Measurements from ENCODE around the gene TRAK1. TPM values are rescaled to one million over a fixed set of nuclear protein-coding genes. Genes with fewer than 3 reads are reported as not detected.

The TRAK1 gene
- total RNA-seq, 6 donors from 2014 or later = 46.7 to 107 (median 74.7) TPM

- TF ChIP-seq POLR2AphosphoS5 (IDR thresholded peaks at IDR 0.05) (no peak), CTCF (IDR thresholded peaks at IDR 0.05) (no peak), POLR2A (IDR thresholded peaks at IDR 0.05) (no peak), EP300 (IDR thresholded peaks at IDR 0.05) (no peak)
- Histone ChIP-seq H3K9me3 (no peaks in the 10 kb centered on the region), H3K36me3 (peaks cover 4 to 54% (median 21%) of the 10 kb centered on the region in 4 donors), H3K4me1 (peaks cover 0 to 18% (median 14%) of the 10 kb centered on the region in 4 donors), H3K4me3 (no peak overlapping the region), H3K27ac (no peak overlapping the region), H3K27me3 (no peaks in the 10 kb centered on the region)
- DNase-seq (peak; percentile 15 to 53), ATAC-seq (ENCODE audit: low FRiP score in 2 of 2) (no peak)
- 82 to 84% methylated on average over 6 of the region's 6 CpGs for WGBS, 2 donors
These were observed 122.3 kb downstream of the TRAK1 start for GRCh38 chr3:42213417-42213816.

- Histone ChIP-seq H3K27ac (no peak overlapping the region), H3K9me3 (no peaks in the 10 kb centered on the region), H3K27me3 (no peaks in the 10 kb centered on the region), H3K36me3 (peaks cover 0 to 51% (median 21%) of the 10 kb centered on the region in 4 donors), H3K4me1 (peaks cover 0 to 18% (median 14%) of the 10 kb centered on the region in 4 donors), H3K4me3 (no peak overlapping the region)
- ATAC-seq (ENCODE audit: low FRiP score in 2 of 2) (peak; percentile 16 to 73), DNase-seq (peak in 1 of 2 donors; percentile 78)
- 74 to 100% methylated on average over 1 to 2 of the region's 2 CpGs for WGBS, 2 donors
- TF ChIP-seq POLR2A (IDR thresholded peaks at IDR 0.05) (no peak), POLR2AphosphoS5 (IDR thresholded peaks at IDR 0.05) (peak in 1 of 2 donors; percentile 34), EP300 (IDR thresholded peaks at IDR 0.05) (peak in 1 of 4 donors; percentile 13), CTCF (IDR thresholded peaks at IDR 0.05) (no peak)
These were observed 122.9 kb downstream of the TRAK1 start for GRCh38 chr3:42214064-42214463.

DNA sequence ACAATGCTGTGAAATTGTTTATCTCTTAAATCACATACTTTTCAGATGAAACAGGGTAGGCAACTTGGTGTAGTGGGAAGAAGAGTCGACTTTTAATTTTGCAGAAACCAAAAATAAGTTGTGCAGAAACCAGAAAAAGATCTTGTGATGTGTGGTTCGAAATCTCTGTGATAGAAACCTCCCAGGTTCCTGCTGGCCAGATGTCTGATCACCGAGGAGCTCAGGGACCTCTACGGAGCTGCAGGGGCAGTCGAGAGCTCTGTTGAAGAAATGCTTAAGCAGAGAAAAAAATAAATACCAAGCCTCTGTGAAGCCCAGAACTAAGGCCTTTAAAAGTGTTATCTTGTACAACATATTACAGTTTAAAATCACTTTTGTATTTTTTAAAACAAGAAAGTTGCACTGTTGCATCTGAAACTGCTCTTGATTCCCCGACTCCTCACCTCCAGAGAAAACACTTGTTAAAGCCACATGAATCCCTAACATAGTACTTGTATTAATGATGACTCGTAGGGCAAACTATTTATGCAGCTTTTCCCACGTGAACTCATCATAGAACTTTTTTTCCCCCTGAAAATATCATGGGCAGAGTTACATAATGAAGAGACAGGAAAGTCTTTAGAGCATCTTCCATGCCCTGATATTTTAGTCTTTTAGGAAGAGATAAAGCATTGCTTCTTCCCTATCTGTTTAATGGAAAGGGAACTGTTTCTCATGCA, 123.6 kb downstream of the TRAK1 start:
- Histone ChIP-seq H3K9me3 (no peaks in the 10 kb centered on the region), H3K4me3 (no peak overlapping the region), H3K27me3 (no peaks in the 10 kb centered on the region), H3K27ac (peak overlapping the region in 1 of 4 donors; percentile 50), H3K4me1 (peaks cover 0 to 18% (median 14%) of the 10 kb centered on the region in 4 donors), H3K36me3 (peaks cover 0 to 50% (median 19%) of the 10 kb centered on the region in 4 donors)
- no peak for TF ChIP-seq POLR2AphosphoS5 (IDR thresholded peaks at IDR 0.05)
- DNase-seq = no peak
- WGBS, 2 donors = 70 to 79% methylated on average over 8 of the region's 8 CpGs
- ATAC-seq (ENCODE audit: low FRiP score in 2 of 2) = no peak

DNA sequence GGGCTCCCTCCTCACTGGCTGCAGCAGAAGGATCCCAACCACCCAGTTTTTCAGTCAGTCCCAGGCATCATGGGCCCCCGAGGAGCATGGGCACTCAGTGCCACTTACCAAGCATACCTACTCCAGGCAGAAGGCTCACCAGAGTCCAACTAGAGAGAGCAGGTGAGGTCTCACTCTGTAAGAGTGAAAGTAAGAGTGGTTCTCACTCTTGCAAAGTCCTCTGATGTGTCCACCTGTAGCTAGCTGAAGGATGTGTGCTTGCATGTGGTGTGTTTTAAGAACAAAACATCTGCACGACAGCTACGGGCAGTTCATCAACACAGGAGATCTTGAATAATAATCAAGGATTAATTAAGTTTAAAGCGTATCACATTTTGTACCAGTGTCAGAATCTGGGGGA, 125.1 kb downstream of the TRAK1 start:
- Histone ChIP-seq H3K27ac (no peak overlapping the region), H3K36me3 (peaks cover 3 to 47% (median 21%) of the 10 kb centered on the region in 4 donors), H3K9me3 (no peaks in the 10 kb centered on the region), H3K27me3 (no peaks in the 10 kb centered on the region), H3K4me3 (no peak overlapping the region), H3K4me1 (peaks cover 0 to 18% (median 14%) of the 10 kb centered on the region in 4 donors)
- DNase-seq = no peak
- TF ChIP-seq CTCF (IDR thresholded peaks at IDR 0.05) (no peak), POLR2AphosphoS5 (IDR thresholded peaks at IDR 0.05) (no peak), POLR2A (IDR thresholded peaks at IDR 0.05) (no peak), EP300 (IDR thresholded peaks at IDR 0.05) (no peak)
- ATAC-seq (ENCODE audit: low FRiP score in 2 of 2) = no peak
- 85 to 90% methylated on average over 4 of the region's 4 CpGs for WGBS, 2 donors

DNA sequence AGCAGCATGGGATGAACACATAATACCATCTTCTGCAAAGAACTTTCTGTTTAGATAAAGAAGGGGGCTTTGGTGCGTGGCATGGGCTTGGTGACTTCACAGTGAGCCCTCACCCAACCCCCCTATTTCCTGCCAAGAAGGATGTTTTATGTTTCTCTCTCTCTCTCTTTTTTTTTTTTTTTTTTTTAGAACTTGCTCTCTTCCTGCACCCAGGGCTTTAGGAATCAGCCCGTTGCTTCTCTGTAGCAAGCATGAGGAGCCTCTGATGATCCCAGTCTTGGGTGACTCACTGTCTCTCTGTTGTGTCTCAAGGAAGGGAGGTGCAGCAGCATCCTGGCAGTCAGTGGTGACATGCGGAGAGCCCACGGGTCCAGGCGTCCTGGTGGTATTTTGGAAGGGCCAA, 125.8 kb downstream of the TRAK1 start:
- H3K4me1 ChIP-seq = peaks cover 0 to 18% (median 14%) of the 10 kb centered on the region in 4 donors
- 54 to 79% methylated on average over 5 of the region's 5 CpGs for WGBS, 2 donors
- no peaks in the 10 kb centered on the region for H3K9me3 ChIP-seq
- H3K4me3 ChIP-seq = no peak overlapping the region
- no peaks in the 10 kb centered on the region for H3K27me3 ChIP-seq
- TF ChIP-seq POLR2A (IDR thresholded peaks at IDR 0.05) (no peak), EP300 (IDR thresholded peaks at IDR 0.05) (no peak), POLR2AphosphoS5 (IDR thresholded peaks at IDR 0.05) (no peak), CTCF (IDR thresholded peaks at IDR 0.05) (no peak)
- peaks cover 3 to 47% (median 21%) of the 10 kb centered on the region in 4 donors for H3K36me3 ChIP-seq
- no peak for DNase-seq
- no peak overlapping the region for H3K27ac ChIP-seq
- no peak for ATAC-seq (ENCODE audit: low FRiP score in 2 of 2)
